ENCODE measurements around the gene NDUFS3. TPM values are rescaled to one million over a fixed set of nuclear protein-coding genes. Genes with fewer than 3 reads are reported as not detected.

The NDUFS3 gene
- total RNA-seq, 4 donors from 2014 or later: 109 to 152 (median 126) TPM

DNA sequence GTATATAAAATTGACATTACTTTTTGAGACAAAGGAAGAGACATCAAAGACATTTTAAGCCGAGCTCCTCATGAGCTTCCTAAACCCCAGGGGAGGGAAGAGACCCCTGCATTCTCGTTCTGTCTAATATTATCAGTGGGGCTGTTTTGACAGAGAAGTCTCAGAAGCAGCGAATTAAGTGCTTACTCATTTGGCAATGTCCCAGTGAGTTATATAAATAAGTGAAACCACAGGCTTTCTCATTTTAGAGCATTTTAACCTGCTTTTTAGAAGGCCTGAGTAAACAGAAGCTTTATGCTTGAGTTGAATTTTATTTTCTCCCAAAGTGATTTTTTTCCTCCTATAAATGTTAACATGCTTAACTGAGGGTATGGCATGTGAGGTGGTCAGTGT lies 38.5 kb downstream of the NDUFS3 start:
- TF ChIP-seq, protein P1, sequence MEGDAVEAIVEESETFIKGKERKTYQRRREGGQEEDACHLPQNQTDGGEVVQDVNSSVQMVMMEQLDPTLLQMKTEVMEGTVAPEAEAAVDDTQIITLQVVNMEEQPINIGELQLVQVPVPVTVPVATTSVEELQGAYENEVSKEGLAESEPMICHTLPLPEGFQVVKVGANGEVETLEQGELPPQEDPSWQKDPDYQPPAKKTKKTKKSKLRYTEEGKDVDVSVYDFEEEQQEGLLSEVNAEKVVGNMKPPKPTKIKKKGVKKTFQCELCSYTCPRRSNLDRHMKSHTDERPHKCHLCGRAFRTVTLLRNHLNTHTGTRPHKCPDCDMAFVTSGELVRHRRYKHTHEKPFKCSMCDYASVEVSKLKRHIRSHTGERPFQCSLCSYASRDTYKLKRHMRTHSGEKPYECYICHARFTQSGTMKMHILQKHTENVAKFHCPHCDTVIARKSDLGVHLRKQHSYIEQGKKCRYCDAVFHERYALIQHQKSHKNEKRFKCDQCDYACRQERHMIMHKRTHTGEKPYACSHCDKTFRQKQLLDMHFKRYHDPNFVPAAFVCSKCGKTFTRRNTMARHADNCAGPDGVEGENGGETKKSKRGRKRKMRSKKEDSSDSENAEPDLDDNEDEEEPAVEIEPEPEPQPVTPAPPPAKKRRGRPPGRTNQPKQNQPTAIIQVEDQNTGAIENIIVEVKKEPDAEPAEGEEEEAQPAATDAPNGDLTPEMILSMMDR (IDR thresholded peaks at IDR 0.05): no peak
- TF ChIP-seq POLR2A (IDR thresholded peaks at IDR 0.05): no peak
- DNase-seq: no peak
- no peak overlapping the region for H3K27ac ChIP-seq
- peaks cover 0 to 61% (median 0%) of the 10 kb centered on the region in 3 donors for H3K36me3 ChIP-seq
- no peaks in the 10 kb centered on the region for H3K9me3 ChIP-seq
- H3K4me1 ChIP-seq: no peaks in the 10 kb centered on the region
- H3K4me3 ChIP-seq: no peak overlapping the region
- no peaks in the 10 kb centered on the region for H3K27me3 ChIP-seq

GRCh38 chr11:47620836-47621378 lies 42.0 kb downstream of the NDUFS3 start:
- peaks cover 0 to 96% (median 0%) of the 10 kb centered on the region in 3 donors for H3K36me3 ChIP-seq
- TF ChIP-seq, protein P1 (IDR thresholded peaks at IDR 0.05): no peak
- no peak for TF ChIP-seq POLR2A (IDR thresholded peaks at IDR 0.05)
- no peak overlapping the region for H3K27ac ChIP-seq
- no peak for DNase-seq
- H3K27me3 ChIP-seq: no peaks in the 10 kb centered on the region
- H3K9me3 ChIP-seq: no peaks in the 10 kb centered on the region
- H3K4me3 ChIP-seq: no peak overlapping the region
- H3K4me1 ChIP-seq: no peaks in the 10 kb centered on the region

GRCh38 chr11:47626234-47626633 lies 47.4 kb downstream of the NDUFS3 start:
- Histone ChIP-seq H3K27me3 (no peaks in the 10 kb centered on the region), H3K9me3 (no peaks in the 10 kb centered on the region), H3K36me3 (peaks cover 0 to 100% (median 0%) of the 10 kb centered on the region in 3 donors), H3K4me3 (no peak overlapping the region), H3K27ac (no peak overlapping the region), H3K4me1 (no peaks in the 10 kb centered on the region)
- no peak for DNase-seq
- TF ChIP-seq, protein P1 (IDR thresholded peaks at IDR 0.05): no peak
- TF ChIP-seq POLR2A (IDR thresholded peaks at IDR 0.05): no peak

DNA sequence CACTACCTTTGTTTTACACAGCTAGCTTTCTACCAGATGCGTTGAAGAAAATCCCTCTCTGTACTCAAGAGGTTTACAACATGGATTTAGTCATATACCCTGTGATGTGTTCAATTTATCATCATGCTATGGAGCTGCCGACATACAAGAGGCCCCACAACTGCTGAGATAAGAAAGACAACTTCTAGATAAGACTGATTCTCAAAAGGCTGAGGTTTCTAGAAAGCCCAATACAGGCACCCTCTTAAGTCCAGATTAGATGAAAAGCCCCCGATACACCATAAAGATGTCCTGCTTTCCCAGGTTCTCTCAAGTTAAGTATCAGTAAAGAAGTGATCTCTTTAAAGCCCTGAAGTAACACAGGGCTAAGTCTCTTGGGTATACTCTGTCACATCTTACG lies 49.2 kb downstream of the NDUFS3 start:
- H3K36me3 ChIP-seq: peaks cover 0 to 92% (median 0%) of the 10 kb centered on the region in 3 donors
- no peak overlapping the region for H3K4me3 ChIP-seq

GRCh38 chr11:47631473-47631872 lies 52.6 kb downstream of the NDUFS3 start:
- TF ChIP-seq POLR2A (IDR thresholded peaks at IDR 0.05): no peak
- TF ChIP-seq, protein P1 (IDR thresholded peaks at IDR 0.05): no peak
- Histone ChIP-seq H3K27ac (no peak overlapping the region), H3K4me1 (no peaks in the 10 kb centered on the region), H3K27me3 (no peaks in the 10 kb centered on the region), H3K36me3 (peaks cover 0 to 89% (median 0%) of the 10 kb centered on the region in 3 donors), H3K4me3 (no peak overlapping the region), H3K9me3 (no peaks in the 10 kb centered on the region)
- DNase-seq: no peak

More for the DNA sequence above, 49.2 kb downstream of the NDUFS3 start:
- no peak for TF ChIP-seq POLR2A (IDR thresholded peaks at IDR 0.05)
- TF ChIP-seq, protein P1 (IDR thresholded peaks at IDR 0.05): no peak
- Histone ChIP-seq H3K4me1 (no peaks in the 10 kb centered on the region), H3K9me3 (no peaks in the 10 kb centered on the region), H3K27me3 (no peaks in the 10 kb centered on the region), H3K27ac (no peak overlapping the region)
- no peak for DNase-seq

Small RNA genes within 50 kb of the gene (small RNA-seq; reads per million reads assigned to genes)
- 0 reads per million in 2 donors for gene RN7SL652P
- gene RNU5E-10P: 0 reads per million in 2 donors

Other genes starting within 250 kb of the NDUFS3 start
- gene MYBPC3, start 226.4 kb upstream of the NDUFS3 start, total RNA-seq: not detected
- 10 to 100 TPM in 1 of 4 donors, 1 to 10 TPM in 3; 2.6 to 27.2 (median 7.8) TPM for gene SPI1, start 200.5 kb upstream of the NDUFS3 start, total RNA-seq
- gene SLC39A13, start 170.5 kb upstream of the NDUFS3 start, total RNA-seq: 10 to 100 TPM; 19.8 to 56.6 (median 39.6) TPM
- gene PSMC3, start 152.6 kb upstream of the NDUFS3 start, total RNA-seq: 100 to 1,000 TPM in 1 of 4 donors, 10 to 100 TPM in 3; 47.6 to 121 (median 70.9) TPM
- gene RAPSN, start 129.9 kb upstream of the NDUFS3 start, total RNA-seq: under 1 TPM in 2 of 4 donors, not detected in 2; 0.54 to 0.76 TPM
- gene CELF1, start 25.9 kb upstream of the NDUFS3 start, total RNA-seq: 100 to 1,000 TPM in 3 of 4 donors, 10 to 100 TPM in 1; 90.7 to 134 (median 121) TPM
- gene PTPMT1, start 13.5 kb upstream of the NDUFS3 start, total RNA-seq: 10 to 100 TPM; 43.1 to 80.9 (median 65.8) TPM
- 10 to 100 TPM in 2 of 4 donors, 1 to 10 TPM in 2; 6.6 to 11.9 (median 9.7) TPM for gene KBTBD4, start 104 bp upstream of the NDUFS3 start, total RNA-seq
- gene FAM180B, start 7.6 kb downstream of the NDUFS3 start, total RNA-seq: not detected
- 1 to 10 TPM in 2 of 4 donors, not detected in 2; 1.2 to 4.4 TPM for gene C1QTNF4, start 15.3 kb downstream of the NDUFS3 start, total RNA-seq
- gene MTCH2, start 63.5 kb downstream of the NDUFS3 start, total RNA-seq: 100 to 1,000 TPM in 1 of 4 donors, 10 to 100 TPM in 3; 36.3 to 118 (median 75.8) TPM
- 10 to 100 TPM in 1 of 4 donors, 1 to 10 TPM in 3; 1.7 to 17.4 (median 4.4) TPM for gene AGBL2, start 136.3 kb downstream of the NDUFS3 start, total RNA-seq
- 100 to 1,000 TPM; 130 to 691 (median 255) TPM for gene FNBP4, start 188.3 kb downstream of the NDUFS3 start, total RNA-seq

Data from Peyer's patch (tissue), 4 donors.